HEK293 (cell line): ENCODE data around the gene MAB21L3.

ENCODE experiments used
- CTCF ChIA-PET: fragments of 350-600 bp; formaldehyde crosslinking; extraction: SDS; loops from one replicate; lab custom pipeline; 2021; ENCODE audit warnings: antibody characterized with exemption; lab: Yijun Ruan, JAX
- POLR2A ChIA-PET: fragments of 300-600 bp; formaldehyde crosslinking; extraction: SDS; loops from one replicate; lab custom pipeline; 2020; ENCODE audit warnings: antibody characterized with exemption, inconsistent platforms; lab: Yijun Ruan, JAX
- H3K27ac ChIP-seq: fragments of 200-500 bp; sonication (Bioruptor generic); 2 replicates; pipeline ENCODE4 v1.5.1; 2014; ENCODE audit warnings: low read depth, low read length, control low read depth, inconsistent platforms; ENCODE audit errors: extremely low read depth
- H3K36me3 ChIP-seq, 2 experiments: fragments of 200-500 bp in 1 of 2; sonication (Bioruptor generic) in 1 of 2; 1 replicate in 1 of 2; 2 replicates in 1 of 2; pipeline ENCODE4 v1.5.1; 2014 to 2017; ENCODE audit warnings: inconsistent platforms in 2 of 2, low read length in 2 of 2; ENCODE audit not compliant: control insufficient read depth in 2 of 2, insufficient read depth in 1 of 2
- H3K4me1 ChIP-seq: fragments of 200-500 bp; sonication (Bioruptor generic); 2 replicates; pipeline ENCODE4 v1.5.1; 2014; ENCODE audit warnings: mild to moderate bottlenecking, low read length, inconsistent platforms; ENCODE audit not compliant: control insufficient read depth, insufficient read depth
- H3K4me3 ChIP-seq: 2 replicates; pipeline ENCODE4 v1.5.1; 2011; ENCODE audit warnings: low read depth, mild to moderate bottlenecking, control low read depth, low read length, moderate library complexity
- H3K9me3 ChIP-seq: fragments of 200-500 bp; sonication (Bioruptor generic); 2 replicates; pipeline ENCODE4 v1.5.1; 2014; ENCODE audit warnings: low read depth, low read length, inconsistent platforms; ENCODE audit not compliant: control insufficient read depth, insufficient read depth
- AEBP2 ChIP-seq: fragments of 450-650 bp; formaldehyde crosslinking; IDR thresholded peaks from 2 replicates; pipeline ENCODE4 v1.5.1; 2016; ENCODE audit warnings: missing biosample characterization, missing genetic modification characterization, borderline replicate concordance
- GLIS1 ChIP-seq: fragments of 450-650 bp; formaldehyde crosslinking; IDR thresholded peaks from 2 replicates; pipeline ENCODE4 v1.5.1; 2016; ENCODE audit warnings: missing biosample characterization, missing genetic modification characterization
- HOXD13 ChIP-seq: sonication (generic); formaldehyde crosslinking; IDR thresholded peaks from 2 replicates; pipeline ENCODE4 v1.8.0; 2022; ENCODE audit warnings: missing genetic modification reagents, borderline replicate concordance
- KLF7 ChIP-seq: fragments of 450-650 bp; formaldehyde crosslinking; IDR thresholded peaks from 2 replicates; pipeline ENCODE4 v1.5.1; 2016; ENCODE audit warnings: missing biosample characterization, missing genetic modification characterization, borderline replicate concordance
- PRDM2 ChIP-seq: fragments of 450-650 bp; formaldehyde crosslinking; IDR thresholded peaks from 2 replicates; pipeline ENCODE4 v1.5.1; 2016; ENCODE audit warnings: missing biosample characterization, missing genetic modification characterization, borderline replicate concordance
- YY1 ChIP-seq: fragments of 450-650 bp; formaldehyde crosslinking; IDR thresholded peaks from 2 replicates; pipeline ENCODE4 v1.5.1; 2018; ENCODE audit warnings: missing biosample characterization, missing genetic modification characterization
- YY2 ChIP-seq: fragments of 450-650 bp; formaldehyde crosslinking; IDR thresholded peaks from 2 replicates; pipeline ENCODE4 v1.5.1; 2016; ENCODE audit warnings: missing biosample characterization, missing genetic modification characterization
- ZFP41 ChIP-seq: fragments of 450-650 bp; formaldehyde crosslinking; IDR thresholded peaks from 2 replicates; pipeline ENCODE4 v1.5.1; 2016; ENCODE audit warnings: missing biosample characterization, missing genetic modification characterization, borderline replicate concordance
- ZNF223 ChIP-seq: fragments of 450-650 bp; formaldehyde crosslinking; IDR thresholded peaks from 2 replicates; pipeline ENCODE4 v1.5.1; 2016; ENCODE audit warnings: missing biosample characterization, missing genetic modification characterization
- ZNF274 ChIP-seq, 2 experiments: fragments of 200-500 bp in 1 of 2; fragments of 450-650 bp in 1 of 2; sonication (Bioruptor generic) in 1 of 2; formaldehyde crosslinking in 1 of 2; IDR thresholded peaks; 2 replicates each; pipeline versions ENCODE4 v1.5.1 to v1.6.1; 2014 to 2016; ENCODE audit warnings: borderline replicate concordance in 1 of 2, inconsistent platforms in 1 of 2, low read length in 1 of 2, missing biosample characterization in 1 of 2, missing genetic modification characterization in 1 of 2
- ZNF335 ChIP-seq: fragments of 450-650 bp; formaldehyde crosslinking; conservative IDR thresholded peaks from 2 replicates; pipeline ENCODE4 v1.5.1; 2016; ENCODE audit warnings: missing biosample characterization, missing genetic modification characterization
- ZNF366 ChIP-seq: fragments of 450-650 bp; formaldehyde crosslinking; conservative IDR thresholded peaks from 2 replicates; pipeline ENCODE4 v1.5.1; 2016; ENCODE audit warnings: missing biosample characterization, missing genetic modification characterization
- ZNF391 ChIP-seq: fragments of 450-650 bp; formaldehyde crosslinking; IDR thresholded peaks from 2 replicates; pipeline ENCODE4 v1.5.1; 2016; ENCODE audit warnings: low read depth, missing biosample characterization, missing genetic modification characterization, borderline replicate concordance
- ZNF423 ChIP-seq: fragments of 450-650 bp; formaldehyde crosslinking; IDR thresholded peaks from 2 replicates; pipeline ENCODE4 v1.5.1; 2016; ENCODE audit warnings: missing biosample characterization, missing genetic modification characterization
- ZNF426 ChIP-seq: fragments of 450-650 bp; formaldehyde crosslinking; IDR thresholded peaks from 2 replicates; pipeline ENCODE4 v1.5.1; 2017; ENCODE audit warnings: missing biosample characterization, missing genetic modification characterization, mild to moderate bottlenecking, inconsistent platforms, moderate library complexity
- ZNF48 ChIP-seq: fragments of 450-650 bp; formaldehyde crosslinking; IDR thresholded peaks from 2 replicates; pipeline ENCODE4 v1.5.1; 2016; ENCODE audit warnings: missing biosample characterization, missing genetic modification characterization
- ZNF501 ChIP-seq: fragments of 450-650 bp; formaldehyde crosslinking; IDR thresholded peaks from 2 replicates; pipeline ENCODE4 v1.5.1; 2016; ENCODE audit warnings: missing biosample characterization, missing genetic modification characterization
- ZNF558 ChIP-seq: fragments of 450-650 bp; formaldehyde crosslinking; IDR thresholded peaks from 2 replicates; pipeline ENCODE4 v1.5.1; 2016; ENCODE audit warnings: missing biosample characterization, missing genetic modification characterization
- ZNF585B ChIP-seq: fragments of 450-650 bp; formaldehyde crosslinking; IDR thresholded peaks from 2 replicates; pipeline ENCODE4 v1.5.1; 2016; ENCODE audit warnings: missing biosample characterization, missing genetic modification characterization
- ZNF626 ChIP-seq: fragments of 450-650 bp; sonication (Bioruptor Pico); formaldehyde crosslinking; IDR thresholded peaks from 2 replicates; pipeline ENCODE4 v1.5.1; 2018; ENCODE audit warnings: missing biosample characterization, missing genetic modification characterization, inconsistent platforms
- ZNF639 ChIP-seq: fragments of 450-650 bp; formaldehyde crosslinking; IDR thresholded peaks from 2 replicates; pipeline ENCODE4 v1.5.1; 2016; ENCODE audit warnings: missing biosample characterization, missing genetic modification characterization
- ZNF76 ChIP-seq: fragments of 450-650 bp; formaldehyde crosslinking; IDR thresholded peaks from 2 replicates; pipeline ENCODE4; 2016; ENCODE audit warnings: low read depth, missing biosample characterization, missing genetic modification characterization, borderline replicate concordance

MAB21L3 gene

GRCh38 chr1:116133696-116134475 is 22.7 kb downstream of the MAB21L3 start (continued):
- TF ChIP-seq ZNF626 = no peak
- no peak for TF ChIP-seq ZNF391

- CTCF ChIA-PET = interaction anchor here (0.6 to 1.6 kb wide), 3 partner anchors 26 to 603 kb away, joined by 3 to 8 read pairs (median 4); no protein-coding TSS in a partner anchor
Observed at GRCh38 chr1:116134476-116134773, 23.2 kb downstream of the MAB21L3 start.

GRCh38 chr1:116138277-116138792 is 27.1 kb downstream of the MAB21L3 start:
- TF ChIP-seq GLIS1 (tag by site-specific recombination) (no peak), ZNF223 (tag by site-specific recombination) (no peak), ZNF274 (IDR thresholded peaks at IDR 0.05; ENCODE audit: low read length) (no peak), ZNF274 (tag by site-specific recombination; IDR thresholded peaks at IDR 0.05; ENCODE audit: borderline replicate concordance) (no peak), ZNF585B (tag by site-specific recombination) (no peak), ZNF426 (tag by site-specific recombination) (no peak), YY1 (tag by site-specific recombination) (no peak), HOXD13 (CRISPR knock-in tag) (no peak), KLF7 (tag by site-specific recombination) (no peak), ZNF639 (tag by site-specific recombination) (no peak), ZNF76 (no peak), ZNF501 (tag by site-specific recombination) (no peak), PRDM2 (no peak), YY2 (tag by site-specific recombination) (no peak), ZNF335 (tag by site-specific recombination) (no peak), ZFP41 (tag by site-specific recombination) (no peak), ZNF423 (tag by site-specific recombination) (no peak), AEBP2 (tag by site-specific recombination) (no peak), ZNF48 (tag by site-specific recombination) (no peak)
- TF ChIP-seq, all 188 proteins: peak for 0
- Histone ChIP-seq H3K36me3 (no peaks in the 10 kb centered on the region), H3K4me3 (no peak overlapping the region), H3K4me1 (no peaks in the 10 kb centered on the region), H3K9me3 (no peaks in the 10 kb centered on the region), H3K27ac (no peak overlapping the region)
- POLR2A ChIA-PET = interaction anchor here (0.8 to 1.3 kb wide), 3 partner anchors 248 to 361 kb away, joined by 4 to 7 read pairs (median 6); no protein-coding TSS in a partner anchor
- CTCF ChIA-PET = interaction anchor here (0.6 to 8.6 kb wide), 64 partner anchors 7 to 1357 kb away, joined by 3 to 331 read pairs (median 5); no protein-coding TSS in a partner anchor

More at GRCh38 chr1:116134476-116134773, 23.2 kb downstream of the MAB21L3 start:
- H3K4me3 ChIP-seq = no peak overlapping the region
- no peak for TF ChIP-seq ZNF585B (tag by site-specific recombination)
- TF ChIP-seq ZNF558 = no peak
- TF ChIP-seq ZNF366 = no peak
- TF ChIP-seq, all 188 proteins: peak for 0
- Histone ChIP-seq H3K4me1 (no peaks in the 10 kb centered on the region), H3K36me3 (no peaks in the 10 kb centered on the region), H3K9me3 (no peaks in the 10 kb centered on the region), H3K27ac (no peak overlapping the region)
- POLR2A ChIA-PET = no interaction called here
